ENCODE data around the gene KRTAP12-2.
A peak's percentile ranks its signal among the peaks of the same experiment; 100 is the strongest.
"Not testable (repeated sequence)": the region's sequence is repeated elsewhere in the genome, so short reads cannot be mapped to it uniquely, and the experiment has no call there.

KRTAP12-2 gene

GRCh38 chr21:44702111-44702972 is 35.6 kb upstream of the KRTAP12-2 start:
- DNase-seq = no peak

- no peak for DNase-seq
Measured at GRCh38 chr21:44701541-44701940, 34.8 kb upstream of the KRTAP12-2 start.

- DNase-seq = no peak
Measured at GRCh38 chr21:44701023-44701400, 34.3 kb upstream of the KRTAP12-2 start.

- DNase-seq = no peak
Measured at GRCh38 chr21:44700101-44701022, 33.6 kb upstream of the KRTAP12-2 start.

DNA sequence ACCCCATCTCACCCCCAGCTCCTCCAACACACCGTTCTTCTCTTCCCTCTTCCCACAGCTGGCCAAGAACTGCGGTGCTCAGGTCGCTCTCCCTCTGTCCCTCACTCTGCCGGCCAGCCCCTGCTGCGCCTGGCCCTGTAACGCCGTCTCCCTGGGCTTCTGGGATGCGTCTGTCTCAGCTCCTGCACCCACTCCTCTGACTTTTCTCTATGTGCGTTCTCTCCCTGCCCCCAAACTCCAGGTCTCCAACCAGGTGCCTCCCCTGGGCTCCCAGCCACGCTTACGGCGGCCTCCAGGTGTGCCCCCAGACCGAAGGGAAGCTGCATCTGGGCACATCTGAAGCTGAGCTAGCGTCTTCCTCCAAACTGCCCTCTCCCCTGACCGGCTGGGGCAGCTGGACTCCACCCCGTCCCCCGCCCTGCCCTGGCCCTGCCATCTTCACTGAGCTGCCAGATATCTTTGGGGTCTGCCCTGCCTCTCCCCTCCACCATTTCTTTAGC is 32.8 kb upstream of the KRTAP12-2 start:
- no peak for DNase-seq

DNA sequence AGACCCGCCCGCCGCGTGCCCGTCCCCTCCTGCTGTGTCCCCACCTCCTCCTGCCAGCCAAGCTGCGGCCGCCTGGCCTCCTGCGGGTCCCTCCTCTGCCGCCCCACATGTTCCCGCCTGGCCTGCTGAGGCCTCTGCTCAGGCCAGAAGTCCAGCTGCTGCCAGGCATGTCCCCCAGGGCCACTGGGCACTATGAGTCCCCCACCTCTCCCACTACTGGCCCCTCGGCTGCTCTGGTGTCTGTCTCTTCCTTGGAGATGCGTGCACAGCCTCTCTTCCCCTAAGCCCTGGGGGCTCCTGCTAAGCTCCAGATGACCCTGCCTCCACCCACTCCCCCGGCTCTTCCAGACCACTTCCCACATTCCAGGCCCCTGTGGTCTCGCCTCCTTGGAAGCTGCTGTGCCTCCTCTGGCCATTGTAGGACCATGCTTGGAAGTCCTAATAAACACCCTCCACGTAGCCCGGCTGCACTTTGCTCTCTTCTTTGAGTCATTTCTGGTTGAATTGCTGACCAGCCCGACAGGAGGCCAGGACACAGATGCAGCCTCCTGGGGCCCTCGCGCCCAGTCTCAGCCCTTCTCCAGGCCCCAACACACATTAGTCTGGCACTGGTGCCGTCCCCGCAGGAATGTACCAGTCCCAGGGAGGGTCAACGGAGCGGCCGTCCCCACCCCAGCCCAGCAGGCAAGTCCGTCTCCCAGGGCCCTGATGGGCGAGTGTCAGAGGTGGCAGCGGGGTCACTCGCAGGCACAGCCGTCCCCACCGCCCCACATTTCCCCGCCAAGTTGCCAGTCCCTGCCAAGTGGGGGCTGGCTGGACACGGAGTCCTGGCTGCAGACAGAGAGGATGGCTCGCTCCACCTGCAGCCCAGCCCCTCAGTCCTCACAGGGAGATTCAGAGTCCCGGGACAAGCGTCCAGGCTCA is 31.3 kb upstream of the KRTAP12-2 start:
- no peak for DNase-seq

DNA sequence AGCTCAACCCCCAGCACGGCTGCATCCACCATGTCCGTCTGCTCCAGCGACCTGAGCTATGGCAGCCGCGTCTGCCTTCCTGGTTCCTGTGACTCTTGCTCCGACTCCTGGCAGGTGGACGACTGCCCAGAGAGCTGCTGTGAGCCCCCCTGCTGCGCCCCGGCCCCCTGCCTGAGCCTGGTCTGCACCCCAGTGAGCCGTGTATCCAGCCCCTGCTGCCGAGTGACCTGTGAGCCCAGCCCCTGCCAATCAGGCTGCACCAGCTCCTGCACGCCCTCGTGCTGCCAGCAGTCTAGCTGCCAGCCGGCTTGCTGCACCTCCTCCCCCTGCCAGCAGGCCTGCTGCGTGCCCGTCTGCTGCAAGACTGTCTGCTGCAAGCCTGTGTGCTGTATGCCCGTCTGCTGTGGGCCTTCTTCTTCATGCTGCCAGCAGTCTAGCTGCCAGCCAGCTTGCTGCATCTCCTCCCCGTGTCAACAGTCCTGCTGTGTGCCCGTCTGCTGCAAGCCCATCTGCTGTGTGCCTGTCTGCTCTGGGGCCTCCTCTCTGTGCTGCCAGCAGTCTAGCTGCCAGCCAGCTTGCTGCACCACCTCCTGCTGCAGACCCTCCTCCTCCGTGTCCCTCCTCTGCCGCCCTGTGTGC is 30.6 kb upstream of the KRTAP12-2 start, which contains the start of gene KRTAP10-12:
Gene KRTAP10-12 (plus strand): TSS at position 1 of the 639 bp plus-strand sequence. CDS start 30 bp downstream, at position 31.
- DNase-seq = not testable (repeated sequence)

DNA sequence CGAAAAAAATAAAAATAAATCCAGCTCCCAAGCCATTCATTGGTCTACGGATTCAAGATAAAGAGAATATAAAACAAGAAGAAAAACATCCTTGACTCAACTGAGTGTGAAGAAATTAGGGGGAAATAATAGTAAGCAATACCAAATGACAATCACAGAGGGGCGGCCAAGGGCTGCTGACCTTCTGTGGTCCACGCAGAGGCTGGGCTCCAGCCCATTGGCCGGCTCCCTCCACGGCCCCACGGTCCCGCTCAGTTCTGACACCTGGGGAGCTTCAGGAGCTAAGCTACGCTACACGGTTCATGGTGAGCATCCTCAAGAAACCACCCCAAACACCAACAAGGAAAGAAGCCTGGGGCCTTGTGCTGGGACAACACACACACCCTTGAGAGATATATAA is 29.8 kb upstream of the KRTAP12-2 start:
- no peak for DNase-seq

DNA sequence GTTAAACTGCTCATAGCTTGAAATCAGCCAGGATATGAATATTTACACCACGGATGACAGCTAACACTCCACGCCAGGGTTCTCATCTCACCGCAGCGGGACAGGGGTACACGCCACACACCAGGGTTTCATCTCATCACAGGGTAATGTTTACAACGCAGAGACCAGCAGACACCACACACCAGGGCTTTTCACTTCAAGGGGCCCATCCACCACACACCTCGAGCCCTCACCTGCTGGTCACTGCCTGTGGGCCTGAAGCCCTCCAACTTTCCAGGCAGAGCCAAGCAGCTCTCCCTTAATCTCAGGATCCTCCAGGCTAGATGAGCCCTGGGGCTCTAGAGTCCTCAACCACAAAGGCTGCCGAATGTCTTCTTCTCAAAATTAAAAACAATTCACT is 28.9 kb upstream of the KRTAP12-2 start:
- no peak for DNase-seq

GRCh38 chr21:44695184-44695583 is 28.5 kb upstream of the KRTAP12-2 start:
- no peak for DNase-seq

- DNase-seq = no peak
Measured at GRCh38 chr21:44694776-44695175, 28.0 kb upstream of the KRTAP12-2 start.

- no peak for DNase-seq
Measured at GRCh38 chr21:44692798-44693512, 26.2 kb upstream of the KRTAP12-2 start.

DNA sequence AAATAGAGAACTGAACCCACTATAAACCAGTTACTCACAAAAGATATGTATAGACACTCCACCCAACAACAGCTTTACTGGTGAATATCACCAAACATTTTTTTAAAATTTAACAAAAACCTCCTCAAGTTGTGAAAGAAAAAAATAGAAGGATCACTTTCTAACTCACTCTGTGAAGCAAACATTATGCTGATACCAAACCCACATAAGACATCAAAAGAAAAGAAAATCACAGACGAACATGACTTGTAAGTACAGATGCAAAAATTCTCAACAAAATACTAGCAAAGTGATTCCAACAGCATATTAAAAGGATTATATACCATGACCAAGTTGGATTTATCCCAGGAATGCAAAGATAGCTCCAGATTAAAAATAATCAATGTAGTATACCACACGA is 25.0 kb upstream of the KRTAP12-2 start:
- no peak for DNase-seq

GRCh38 chr21:44689740-44690139 is 23.0 kb upstream of the KRTAP12-2 start:
- DNase-seq = not testable (repeated sequence)

DNA sequence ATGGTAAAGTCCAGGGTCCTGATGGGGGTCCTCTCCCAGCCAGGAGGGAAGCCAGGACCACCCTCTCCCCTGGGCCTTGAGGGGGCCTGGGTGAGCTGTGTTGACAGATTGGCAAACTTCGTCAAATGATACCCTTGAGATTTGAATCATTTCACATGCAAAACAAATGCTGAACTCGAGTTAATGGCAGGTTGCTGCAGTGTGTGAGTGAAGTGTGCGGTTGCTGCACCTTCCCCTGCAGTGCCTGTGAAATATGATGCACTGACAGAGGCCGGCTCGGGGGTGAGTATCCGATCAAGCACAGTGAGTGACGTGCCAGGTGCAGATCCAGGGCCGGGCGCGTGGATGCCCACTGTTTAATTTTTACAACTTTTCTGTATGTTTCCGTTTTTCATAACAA is 20.9 kb upstream of the KRTAP12-2 start:
- no peak for DNase-seq

DNA sequence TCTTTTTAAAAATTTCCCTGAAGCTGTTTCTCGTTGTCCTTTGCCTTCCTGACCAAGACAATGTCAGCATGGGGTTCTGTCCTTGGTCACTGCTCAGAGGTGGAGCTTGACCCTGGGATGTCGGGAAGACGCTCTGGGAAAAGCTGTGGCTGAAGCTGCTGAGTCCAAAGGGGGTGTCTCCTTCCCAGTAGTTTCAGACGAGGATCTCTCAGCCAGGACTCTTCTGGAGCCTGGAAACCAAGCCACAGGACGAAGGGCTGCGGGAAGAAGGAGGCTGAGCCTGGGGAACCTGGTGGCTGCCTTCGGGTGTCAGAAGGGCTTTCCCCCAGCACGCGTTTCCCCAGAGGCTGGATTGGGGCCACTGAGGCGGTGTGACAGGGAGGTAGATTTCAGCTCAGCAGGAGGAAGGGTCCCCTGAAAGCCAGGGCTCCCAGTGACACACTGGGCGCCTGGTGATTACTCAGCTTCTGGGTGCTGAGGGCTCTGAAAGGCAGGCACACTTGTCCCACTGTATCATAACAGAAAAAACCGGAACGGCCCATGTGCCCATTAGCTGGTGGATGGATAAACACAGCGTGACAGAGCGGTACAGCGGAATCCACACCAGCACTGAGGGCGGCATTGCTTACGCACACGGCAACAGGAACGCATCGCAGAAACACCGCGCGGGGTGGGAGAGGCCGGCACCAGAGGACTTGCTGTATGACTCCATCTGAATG is 20.3 kb upstream of the KRTAP12-2 start:
- no peak for DNase-seq

- peak; percentile 32 for DNase-seq
Measured at GRCh38 chr21:44686000-44686781, 19.5 kb upstream of the KRTAP12-2 start.

DNA sequence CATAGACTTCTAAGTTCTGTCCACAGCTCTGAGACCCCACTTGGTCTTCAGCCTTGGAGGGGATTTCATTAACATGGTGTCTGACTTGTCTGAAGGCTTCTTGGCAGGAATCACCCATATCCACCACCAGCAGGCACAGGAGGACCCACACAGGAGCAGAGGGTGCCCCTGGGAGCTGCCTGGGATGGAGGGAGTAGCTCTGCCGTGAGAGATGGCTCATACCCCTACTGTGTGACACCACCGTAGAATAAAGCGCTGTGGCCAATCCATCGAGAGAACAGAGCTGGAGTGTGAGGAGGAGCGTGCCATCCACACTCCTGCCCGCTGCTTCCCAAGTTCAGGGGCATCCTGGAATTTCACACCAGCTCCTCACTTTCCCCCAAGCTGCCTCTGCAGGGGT is 18.3 kb upstream of the KRTAP12-2 start:
- DNase-seq = not testable (repeated sequence)

- no peak for DNase-seq
Measured at GRCh38 chr21:44684483-44684882, 17.8 kb upstream of the KRTAP12-2 start.

GRCh38 chr21:44684077-44684476 is 17.4 kb upstream of the KRTAP12-2 start:
- DNase-seq = no peak
